ENCODE data around the gene FGF14.

DNA sequence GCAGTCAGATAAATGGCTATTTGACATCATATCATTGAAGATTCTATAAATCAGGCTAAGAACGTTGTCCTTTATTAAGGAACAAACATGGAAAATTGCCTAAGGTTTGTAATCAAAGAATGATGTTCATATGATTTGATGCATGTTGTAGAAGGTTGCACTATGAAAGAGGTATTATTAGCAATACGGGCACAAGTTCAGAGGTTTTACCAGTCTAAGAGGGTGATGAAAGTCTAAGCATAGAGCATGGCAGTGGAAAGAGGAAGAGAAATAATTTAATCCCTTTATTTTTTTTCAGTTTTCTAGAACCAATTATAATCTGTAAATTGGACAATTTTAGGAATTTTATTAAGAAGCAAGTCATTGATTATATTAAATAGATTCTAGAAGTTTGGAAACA, 450.7 kb downstream of the FGF14 start:
- TF ChIP-seq POLR2A (IDR thresholded peaks at IDR 0.05), result no peak
- TF ChIP-seq, protein P1, sequence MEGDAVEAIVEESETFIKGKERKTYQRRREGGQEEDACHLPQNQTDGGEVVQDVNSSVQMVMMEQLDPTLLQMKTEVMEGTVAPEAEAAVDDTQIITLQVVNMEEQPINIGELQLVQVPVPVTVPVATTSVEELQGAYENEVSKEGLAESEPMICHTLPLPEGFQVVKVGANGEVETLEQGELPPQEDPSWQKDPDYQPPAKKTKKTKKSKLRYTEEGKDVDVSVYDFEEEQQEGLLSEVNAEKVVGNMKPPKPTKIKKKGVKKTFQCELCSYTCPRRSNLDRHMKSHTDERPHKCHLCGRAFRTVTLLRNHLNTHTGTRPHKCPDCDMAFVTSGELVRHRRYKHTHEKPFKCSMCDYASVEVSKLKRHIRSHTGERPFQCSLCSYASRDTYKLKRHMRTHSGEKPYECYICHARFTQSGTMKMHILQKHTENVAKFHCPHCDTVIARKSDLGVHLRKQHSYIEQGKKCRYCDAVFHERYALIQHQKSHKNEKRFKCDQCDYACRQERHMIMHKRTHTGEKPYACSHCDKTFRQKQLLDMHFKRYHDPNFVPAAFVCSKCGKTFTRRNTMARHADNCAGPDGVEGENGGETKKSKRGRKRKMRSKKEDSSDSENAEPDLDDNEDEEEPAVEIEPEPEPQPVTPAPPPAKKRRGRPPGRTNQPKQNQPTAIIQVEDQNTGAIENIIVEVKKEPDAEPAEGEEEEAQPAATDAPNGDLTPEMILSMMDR (IDR thresholded peaks at IDR 0.05), result no peak
